HFF-Myc (cell line): ENCODE results near the gene MN1.

Experiments
- DNase-seq: peaks from one replicate; pipeline ENCODE4 v3.0.0-alpha.2; 2011; ENCODE audit warnings: low read depth; ENCODE audit errors: extremely low read depth
- H3K4me3 ChIP-seq: replicated peaks from 2 replicates; pipeline ENCODE4 v1.5.1; 2011; ENCODE audit warnings: low read depth, mild to moderate bottlenecking, control low read depth, low read length
- CTCF ChIP-seq: IDR thresholded peaks from 2 replicates; pipeline ENCODE4 v1.5.1; 2012; ENCODE audit warnings: mild to moderate bottlenecking, low read depth, low read length, control low read depth; ENCODE audit errors: missing control alignments

The MN1 gene

DNA sequence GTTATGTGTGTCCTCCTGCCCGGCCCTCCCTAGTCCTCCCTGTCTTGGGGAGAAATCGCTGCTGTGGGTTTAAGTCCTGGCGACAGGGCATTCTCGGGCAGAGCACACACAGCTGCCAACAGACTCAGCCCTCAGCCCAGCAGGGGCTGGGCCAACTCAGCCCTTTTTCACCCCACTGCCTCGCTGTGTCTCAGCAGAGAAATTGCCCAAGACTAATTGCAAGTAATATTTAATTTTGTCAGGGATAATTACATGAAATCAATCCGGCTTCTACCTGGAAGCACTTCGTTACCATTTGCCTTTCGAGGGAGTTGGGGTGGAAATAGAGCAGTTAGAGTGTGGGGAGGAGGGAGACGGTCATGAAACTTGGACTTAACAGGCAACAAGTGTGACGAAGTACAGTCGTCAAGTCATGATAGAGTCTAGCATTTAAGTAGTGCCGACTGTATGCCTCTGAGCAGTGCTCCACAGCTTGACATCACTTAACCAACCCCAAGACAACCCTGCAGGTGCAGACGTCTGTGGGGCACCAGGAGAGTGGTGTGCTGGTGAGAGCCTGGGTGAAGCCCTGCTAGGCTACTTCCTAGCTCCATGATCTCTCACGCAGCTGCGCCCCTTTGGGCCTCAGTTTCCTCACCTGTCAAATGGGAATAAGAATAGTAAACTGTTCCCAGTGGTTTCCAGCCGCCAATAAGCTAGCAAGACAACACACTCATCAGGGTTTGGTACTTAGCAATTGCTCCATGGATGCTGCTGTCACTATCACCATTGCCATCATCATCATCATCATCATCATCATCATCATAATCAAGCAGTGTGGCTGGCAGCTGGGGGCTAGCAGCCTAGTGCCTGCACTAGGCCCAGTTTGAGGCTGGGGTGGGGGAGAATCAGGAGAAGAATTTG, 29.2 kb downstream of the MN1 start:
- H3K4me3 ChIP-seq = no peak overlapping the region
- DNase-seq = no peak
- no peak for TF ChIP-seq CTCF

- no peak for DNase-seq
- no peak for TF ChIP-seq CTCF
- no peak overlapping the region for H3K4me3 ChIP-seq
These were observed 29.9 kb downstream of the MN1 start for GRCh38 chr22:27771637-27772036.

DNA sequence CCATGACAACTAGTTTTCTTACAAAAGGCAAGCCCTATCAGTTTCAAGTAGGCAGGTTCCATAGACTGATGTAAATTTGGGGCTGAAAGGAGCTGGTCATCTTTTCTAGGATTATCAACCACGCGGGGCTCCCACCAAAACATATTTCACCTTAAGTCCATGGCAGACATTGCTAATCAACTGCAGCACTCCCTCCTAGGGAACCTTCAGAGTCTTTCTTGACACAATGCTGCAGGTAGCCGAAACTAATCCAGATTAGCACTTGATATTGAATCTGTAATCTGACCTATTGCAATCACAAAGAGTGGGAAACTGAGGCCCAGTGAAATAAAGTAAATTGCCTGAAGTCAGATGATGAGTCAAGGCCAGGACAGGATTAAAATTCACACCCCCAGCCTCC, 32.5 kb downstream of the MN1 start:
- H3K4me3 ChIP-seq = no peak overlapping the region
- TF ChIP-seq CTCF = no peak
- DNase-seq = no peak

- H3K4me3 ChIP-seq = no peak overlapping the region
- DNase-seq = no peak
- TF ChIP-seq CTCF = no peak
These were observed 33.4 kb downstream of the MN1 start for GRCh38 chr22:27768027-27768653.

GRCh38 chr22:27766679-27767078, 34.9 kb downstream of the MN1 start:
- no peak overlapping the region for H3K4me3 ChIP-seq
- no peak for DNase-seq
- no peak for TF ChIP-seq CTCF

DNA sequence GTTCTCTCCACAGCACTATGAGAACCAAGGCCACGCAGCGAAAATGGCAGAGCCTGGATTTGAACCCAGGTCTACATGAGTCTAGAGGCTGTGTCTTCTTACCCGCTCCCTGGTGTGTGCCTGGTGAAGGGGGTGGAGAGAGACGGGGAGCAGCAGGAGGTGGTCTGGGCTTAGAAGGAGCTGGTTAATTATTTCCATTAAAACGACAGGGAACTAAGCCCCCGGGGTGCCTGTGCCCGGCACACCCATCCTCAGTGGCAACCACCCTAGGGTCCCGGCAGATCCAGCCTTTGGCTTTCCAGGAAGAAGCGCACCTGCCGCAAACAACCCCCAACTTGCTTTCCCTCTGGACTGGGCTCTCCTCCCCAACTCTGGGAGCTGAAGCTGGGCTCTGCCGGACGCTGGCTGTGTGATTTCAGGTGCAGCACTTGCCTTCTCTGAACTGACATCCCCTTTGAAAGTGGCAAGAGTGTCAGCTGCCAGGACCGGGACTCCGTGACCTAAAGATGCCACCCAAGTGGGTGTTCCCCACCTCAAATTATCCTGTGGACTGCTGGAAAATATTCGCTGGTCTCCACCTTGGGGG, 35.8 kb downstream of the MN1 start:
- DNase-seq = no peak
- no peak for TF ChIP-seq CTCF
- H3K4me3 ChIP-seq = no peak overlapping the region
